NCI-H2196 treated with DMSO at 0.1 percent for 48 hours (cell line): ENCODE results near the gene RD3L.
A peak's percentile ranks its signal among the peaks of the same experiment; 100 is the strongest.
"Not testable (repeated sequence)": the region's sequence is repeated elsewhere in the genome, so short reads cannot be mapped to it uniquely, and the experiment has no call there.

ENCODE experiments used
- DNase-seq: peaks from one replicate; lab custom pipeline; 2025; ENCODE audit not compliant: unreplicated experiment; lab: John Stamatoyannopoulos, UW

The RD3L gene

DNA sequence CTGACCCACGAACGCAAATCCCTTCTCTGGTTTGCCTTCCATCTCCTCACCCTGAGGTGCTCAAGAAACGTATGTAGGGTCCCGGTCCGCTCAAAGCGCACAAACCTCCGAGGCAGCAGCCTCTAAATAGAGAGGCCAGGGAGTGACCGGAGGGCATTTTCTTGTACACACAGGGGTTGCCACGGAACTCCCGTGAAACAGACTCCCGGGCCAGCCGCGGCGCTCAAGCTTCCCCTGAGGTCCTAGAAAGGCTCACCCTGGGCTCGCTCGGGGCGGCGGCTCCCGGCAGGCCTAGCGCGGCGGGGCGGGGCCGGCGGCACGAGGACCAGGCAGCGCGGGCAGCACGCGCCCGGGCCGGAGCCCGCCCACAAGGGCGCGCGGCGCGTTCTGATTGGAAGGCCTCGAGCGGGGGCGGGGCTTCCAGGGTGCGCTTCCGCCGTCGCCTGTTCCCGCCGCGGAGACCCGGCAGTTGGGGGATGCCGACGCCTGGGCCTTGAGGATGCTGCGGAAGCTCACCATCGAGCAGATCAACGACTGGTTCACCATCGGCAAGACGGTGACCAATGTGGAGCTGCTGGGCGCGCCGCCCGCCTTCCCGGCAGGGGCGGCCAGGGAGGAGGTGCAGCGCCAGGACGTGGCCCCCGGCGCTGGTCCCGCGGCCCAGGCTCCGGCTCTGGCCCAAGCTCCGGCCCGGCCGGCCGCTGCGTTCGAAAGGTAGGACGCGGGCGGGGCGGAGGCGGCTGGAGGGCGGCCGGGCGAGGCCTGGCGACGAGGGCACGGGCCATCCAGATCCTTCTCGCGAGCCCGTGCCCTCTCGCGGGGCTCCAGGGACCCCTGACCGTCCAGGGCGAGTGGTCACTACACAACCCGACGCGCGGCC, 14.1 kb downstream of the RD3L start, which contains the start of gene TDRD9:
Gene TDRD9 (plus strand): TSS at position 446 of the 880 bp plus-strand sequence. CDS start 54 bp downstream, at position 500.
- DNase-seq, result no peak

DNA sequence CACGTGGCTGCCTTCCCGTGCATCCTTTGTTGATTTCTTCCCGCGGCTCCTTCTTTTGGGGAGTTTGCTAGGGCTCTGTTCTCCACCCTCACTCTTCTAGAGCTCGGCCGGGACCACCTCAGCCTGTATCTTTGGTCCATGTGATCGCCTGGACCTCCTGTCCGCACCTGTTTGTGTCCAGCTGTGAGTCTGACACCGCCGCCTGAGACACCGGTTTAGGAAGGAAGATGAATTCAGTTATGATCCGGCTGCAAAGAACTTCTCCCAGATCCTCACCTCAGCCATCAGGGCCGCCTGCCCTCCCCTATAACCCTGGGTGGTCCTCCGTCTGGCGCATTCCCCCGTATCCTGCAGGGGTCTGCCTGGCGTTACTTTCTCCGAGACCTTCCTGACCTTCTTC, 14.8 kb downstream of the RD3L start:
- no peak for DNase-seq

DNA sequence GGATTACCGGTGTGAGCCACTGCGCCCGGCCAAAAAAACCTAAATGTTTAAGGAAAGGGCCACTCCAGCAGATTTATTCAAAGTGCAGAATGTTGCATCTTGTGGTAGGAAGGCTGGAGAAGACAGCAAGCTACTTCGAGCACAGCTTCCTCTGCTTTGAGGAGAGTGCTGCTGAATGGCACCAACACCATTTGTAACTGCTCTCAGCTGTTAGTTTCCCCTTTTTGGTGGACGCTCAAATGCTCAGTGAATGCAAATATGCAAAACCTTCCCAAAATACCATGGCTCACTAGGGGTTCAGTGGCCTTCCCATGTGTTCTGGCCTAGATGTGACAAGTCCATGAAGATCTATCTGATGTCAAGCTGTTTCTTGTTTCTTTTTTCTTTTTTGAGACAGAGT, 17.0 kb downstream of the RD3L start:
- DNase-seq, result no peak

GRCh38 chr14:103923863-103924262, 18.5 kb downstream of the RD3L start:
- DNase-seq, result no peak

DNA sequence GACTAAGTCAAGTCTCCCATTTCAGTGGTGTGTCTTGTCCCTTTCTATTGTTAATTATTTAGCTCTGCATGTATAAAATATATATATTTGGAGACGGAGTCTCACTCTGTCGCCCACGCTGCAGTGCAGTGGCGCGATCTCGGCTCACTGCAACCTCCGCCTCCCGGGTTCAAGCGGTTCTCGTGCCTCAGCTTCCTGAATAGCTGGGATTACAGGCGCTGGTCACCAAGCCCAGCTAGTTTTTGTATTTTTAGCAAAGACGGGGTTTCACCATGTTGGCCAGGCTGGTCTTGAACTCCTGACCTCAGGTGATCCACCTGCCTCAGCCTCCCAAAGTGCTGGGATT, 20.5 kb downstream of the RD3L start:
- not testable (repeated sequence) for DNase-seq

DNA sequence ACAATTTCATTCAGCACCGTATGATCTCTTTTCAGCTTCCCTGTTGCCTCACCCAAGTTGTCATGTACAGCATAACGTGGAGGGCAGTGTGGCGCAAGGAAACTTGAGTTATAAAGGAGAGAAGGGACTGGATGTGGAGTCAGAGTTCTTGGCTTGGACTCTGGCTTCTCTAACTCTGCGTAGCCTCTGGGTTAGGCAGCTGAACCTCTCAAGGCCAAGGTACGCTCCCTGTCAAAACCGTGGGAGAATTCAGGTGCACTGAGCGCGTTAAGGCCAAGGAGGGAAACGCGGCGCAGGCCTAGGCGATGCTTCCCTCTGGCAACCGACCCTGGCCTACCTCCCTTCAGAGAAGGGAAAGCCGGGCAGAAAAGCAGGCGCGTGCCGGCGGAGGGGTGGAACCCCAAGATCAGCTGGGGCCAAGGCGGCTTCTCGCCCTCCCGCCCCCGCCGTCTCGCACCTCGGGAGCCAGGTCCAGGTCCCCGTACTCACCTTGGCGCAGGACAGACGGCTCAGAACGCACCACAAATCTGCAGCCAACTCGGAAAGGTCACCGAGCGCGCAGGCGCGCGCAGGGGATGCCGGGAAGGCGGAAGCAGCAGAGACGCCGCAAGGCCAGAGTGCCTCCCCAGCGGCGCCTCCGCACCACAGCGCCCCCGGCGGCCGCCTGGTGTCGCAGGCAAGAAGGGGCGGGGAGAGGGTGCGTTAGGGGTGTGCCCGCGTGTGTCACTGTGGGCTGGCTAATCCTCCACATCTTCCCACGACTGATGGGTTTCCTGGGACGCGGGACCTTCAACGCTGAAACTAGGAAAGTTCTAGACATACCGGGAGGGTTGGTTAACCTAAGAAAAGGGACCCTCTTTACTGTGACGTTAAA, 21.1 kb downstream of the RD3L start:
- DNase-seq, result peak; percentile 59

- no peak for DNase-seq
Measured at GRCh38 chr14:103916636-103917262, 25.6 kb downstream of the RD3L start.

GRCh38 chr14:103915616-103916015, 26.7 kb downstream of the RD3L start:
- DNase-seq, result no peak

DNA sequence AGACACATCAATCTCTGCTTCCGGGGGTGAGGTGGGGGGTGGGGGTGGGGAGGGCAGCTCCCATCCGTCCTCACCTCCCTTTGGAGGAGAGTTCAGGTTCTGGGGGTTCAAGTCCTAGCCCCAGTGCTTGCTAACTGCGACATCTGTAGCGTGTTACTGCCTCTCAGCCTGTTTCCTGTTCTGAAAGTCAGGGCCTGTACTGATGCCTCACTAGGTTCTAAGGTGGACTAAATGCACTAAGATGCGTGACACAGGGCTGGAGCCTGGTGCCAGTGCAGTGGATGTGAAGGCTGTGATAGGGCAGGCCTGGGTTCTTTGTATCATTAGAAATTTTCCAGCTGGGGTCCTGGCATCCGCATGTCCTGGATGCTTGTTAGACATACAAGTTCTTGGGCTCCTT, 31.3 kb downstream of the RD3L start:
- DNase-seq, result no peak

DNA sequence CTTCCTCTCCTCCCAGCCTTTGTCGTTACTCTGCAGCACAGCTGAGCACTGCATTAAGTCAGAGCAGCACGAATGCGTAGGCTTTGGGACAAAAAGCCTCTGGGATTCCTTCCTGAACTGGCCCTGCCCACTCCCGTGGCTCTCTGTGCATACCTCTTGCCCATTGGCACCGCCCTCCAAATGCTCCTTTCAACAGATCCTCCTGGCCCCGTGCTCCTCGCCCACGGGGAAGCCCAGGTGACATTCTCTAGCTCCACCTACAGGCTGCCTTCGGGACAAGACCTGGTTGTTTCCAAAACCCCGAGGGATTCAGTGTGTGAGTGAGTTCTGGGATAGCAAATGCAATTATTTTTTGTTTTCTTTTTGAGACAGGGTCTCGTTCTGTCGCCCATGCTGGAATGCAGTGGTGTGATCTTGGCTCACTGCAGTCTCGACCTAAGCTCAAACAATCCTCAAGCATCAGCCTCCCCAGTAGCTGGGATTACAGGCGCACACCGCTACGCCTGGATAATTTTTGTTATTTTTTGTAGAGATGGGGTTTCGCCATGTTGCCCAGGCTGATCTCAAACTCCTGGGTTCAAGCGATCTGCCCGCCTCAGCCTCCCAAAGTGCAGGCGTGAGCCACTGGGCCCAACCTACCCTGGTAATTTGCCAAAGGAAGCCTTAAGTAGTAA, 31.9 kb downstream of the RD3L start:
- DNase-seq, result peak; percentile 69

GRCh38 chr14:103909531-103910261, 32.6 kb downstream of the RD3L start:
- no peak for DNase-seq

- DNase-seq, result no peak
Measured at GRCh38 chr14:103908580-103908979, 33.7 kb downstream of the RD3L start.

- DNase-seq, result no peak
Measured at GRCh38 chr14:103905842-103906456, 36.4 kb downstream of the RD3L start.

DNA sequence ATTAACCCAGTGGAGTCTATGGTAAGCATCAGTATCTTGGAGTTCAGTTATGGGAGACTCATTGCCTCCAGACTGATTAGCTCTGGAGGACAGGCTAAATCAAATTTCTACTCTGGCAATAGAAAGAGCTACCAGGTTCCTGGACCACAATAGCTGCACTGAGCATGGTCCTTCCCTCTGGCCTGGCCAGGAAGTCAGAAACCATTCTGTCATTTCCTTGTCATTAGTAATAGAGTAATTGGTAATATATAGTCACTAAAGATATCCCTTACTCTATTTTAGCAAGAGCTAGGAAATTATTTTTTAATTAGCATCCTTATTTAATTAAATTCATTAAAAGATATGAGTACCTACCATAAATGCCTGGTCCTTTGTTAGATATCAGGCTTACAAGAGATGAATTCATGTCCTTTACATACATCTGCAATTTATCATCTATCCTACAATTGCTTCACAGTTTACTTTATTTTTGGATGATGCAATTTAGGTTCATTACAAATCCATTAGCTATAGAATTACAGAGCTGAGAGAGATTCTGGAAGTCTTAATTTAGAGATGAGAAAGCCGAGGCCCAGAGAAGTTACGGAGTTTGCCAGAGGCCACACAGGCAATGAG, 37.7 kb downstream of the RD3L start:
- no peak for DNase-seq

- no peak for DNase-seq
Measured at GRCh38 chr14:103899833-103900232, 42.5 kb downstream of the RD3L start.

GRCh38 chr14:103899316-103899715, 43.0 kb downstream of the RD3L start:
- no peak for DNase-seq

DNA sequence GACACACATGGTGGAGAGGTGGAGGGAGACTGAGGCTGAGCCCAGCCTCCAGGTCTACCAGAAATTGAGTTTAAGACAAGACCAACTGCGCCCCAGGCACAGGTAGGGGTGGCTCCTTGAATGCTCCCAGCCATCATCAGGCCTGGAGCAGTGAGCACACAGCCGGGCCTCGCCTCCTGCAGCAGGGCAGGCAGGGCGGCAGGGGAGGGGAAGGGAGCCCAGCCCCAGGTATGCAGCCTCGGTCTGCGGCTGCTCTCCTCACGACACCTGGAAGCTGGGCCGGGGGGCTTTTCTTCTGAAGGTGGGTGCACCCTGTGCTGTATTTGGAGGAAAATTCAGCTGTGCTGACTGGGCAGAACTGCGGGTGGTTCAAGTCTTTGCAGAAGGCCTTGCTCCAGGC, 43.6 kb downstream of the RD3L start:
- no peak for DNase-seq

- no peak for DNase-seq
Measured at GRCh38 chr14:103898204-103898603, 44.1 kb downstream of the RD3L start.
